GM21576 (cell line): ENCODE results near the gene ZCCHC14.
"Not testable (repeated sequence)": the region's sequence is repeated elsewhere in the genome, so short reads cannot be mapped to it uniquely, and the experiment has no call there.

Source experiments
- ATAC-seq: cut with Tn5 transposase; IDR thresholded peaks from one replicate; pipeline ENCODE4 v1.9.1; 2021; ENCODE audit warnings: mild to moderate bottlenecking, moderate library complexity; ENCODE audit not compliant: unreplicated experiment

ZCCHC14 gene

GRCh38 chr16:87389914-87390313 is 102.9 kb downstream of the ZCCHC14 start:
- ATAC-seq: not testable (repeated sequence)

GRCh38 chr16:87389245-87389644 is 103.6 kb downstream of the ZCCHC14 start:
- ATAC-seq: no peak

DNA sequence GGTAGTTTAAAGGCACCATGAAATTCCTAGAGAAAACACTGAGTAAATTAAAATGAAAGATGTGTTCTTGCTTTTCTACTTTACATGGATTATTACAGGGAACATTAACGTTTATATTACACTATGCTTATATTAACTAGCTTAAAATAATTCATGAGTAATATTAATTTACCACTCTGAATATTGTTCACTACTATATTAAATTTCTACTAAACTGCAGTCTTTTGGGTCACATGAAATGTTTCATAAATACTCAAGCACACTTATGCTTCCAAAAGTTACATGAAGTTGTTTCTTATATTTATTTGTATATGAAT is 104.0 kb downstream of the ZCCHC14 start:
- no peak for ATAC-seq

DNA sequence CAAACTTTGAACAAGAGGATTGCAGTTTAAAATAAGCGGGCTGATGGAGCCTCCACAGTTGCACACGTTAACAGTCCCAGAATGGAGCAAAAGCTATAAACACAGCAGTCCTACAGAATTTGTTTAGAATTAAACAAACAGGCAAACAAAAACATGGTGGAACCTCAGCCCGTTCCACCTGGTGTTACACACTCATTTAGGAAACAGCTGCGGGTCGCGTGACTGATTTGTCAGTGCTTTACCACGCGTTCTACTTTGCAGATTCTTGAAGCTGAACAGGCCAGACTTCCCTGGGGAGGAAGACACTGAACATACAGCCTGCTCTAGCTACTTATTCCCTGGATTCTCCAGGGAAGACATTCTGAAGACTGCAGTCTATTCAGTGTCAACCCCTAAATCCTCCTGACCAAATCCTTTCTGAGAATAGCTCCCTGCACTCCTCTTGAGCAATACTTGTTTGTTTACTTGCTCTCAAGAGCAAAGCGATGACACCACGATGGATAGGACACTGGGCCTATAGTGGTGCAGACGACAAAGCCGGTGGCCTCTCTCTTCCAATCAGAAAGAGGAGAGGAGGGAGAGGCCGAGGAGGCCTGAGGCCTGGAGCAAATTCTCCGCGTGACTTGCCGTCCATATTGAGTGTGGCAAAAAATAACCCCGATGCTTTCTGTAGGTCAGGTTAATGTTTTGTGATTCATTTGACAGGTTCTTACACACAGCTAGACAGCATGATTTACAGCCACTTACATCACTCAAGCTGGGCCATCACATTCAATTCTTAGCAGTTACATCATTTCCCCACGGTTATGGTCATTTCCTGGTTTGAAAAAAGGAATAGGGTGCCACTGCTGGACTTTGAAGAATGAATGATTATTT is 104.6 kb downstream of the ZCCHC14 start:
- peak; percentile 54 for ATAC-seq

- ATAC-seq: not testable (repeated sequence)
Observed at GRCh38 chr16:87384875-87385167, 108.0 kb downstream of the ZCCHC14 start.

DNA sequence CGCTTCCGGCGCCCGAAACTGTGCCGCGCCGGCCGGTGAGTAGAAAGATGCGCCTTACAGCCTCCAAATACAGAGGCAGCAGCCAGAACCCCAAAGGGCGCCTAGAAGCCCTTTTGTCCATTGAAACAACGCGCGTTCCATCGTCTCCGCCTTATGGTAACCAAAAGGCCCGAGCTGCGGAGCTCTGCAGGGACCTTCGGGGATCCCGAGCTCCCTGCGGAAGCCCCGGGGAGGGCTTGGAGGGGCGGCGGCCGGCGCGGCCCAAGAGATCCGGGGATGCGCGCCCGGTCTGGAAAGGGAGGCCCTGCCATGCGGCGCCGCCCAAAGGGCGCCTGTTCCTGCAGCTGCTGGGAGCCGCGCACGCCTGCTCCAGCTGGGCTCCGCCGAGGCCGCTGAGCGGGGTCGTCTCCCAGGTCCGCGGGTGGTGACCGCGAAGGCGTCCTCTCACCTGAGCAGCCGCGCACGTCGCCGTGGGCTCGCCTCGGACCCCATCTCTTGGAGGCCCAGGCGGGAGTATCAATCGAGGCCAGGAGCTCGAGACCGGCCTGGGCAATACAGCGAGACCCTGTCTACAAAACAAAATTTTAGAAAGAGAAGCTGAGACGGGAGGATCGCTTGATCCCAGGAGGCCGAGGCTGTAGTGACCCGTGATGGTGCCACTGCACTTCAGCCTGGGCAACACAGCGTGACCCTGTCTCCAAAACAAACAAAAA is 108.5 kb downstream of the ZCCHC14 start:
- ATAC-seq: no peak

- ATAC-seq: peak; percentile 37
Observed at GRCh38 chr16:87383505-87384161, 109.2 kb downstream of the ZCCHC14 start, which contains the start of gene FBXO31. FBXO31 (minus strand) TSS chr16:87383776; CDS start chr16:87383744, 32 bp downstream.

DNA sequence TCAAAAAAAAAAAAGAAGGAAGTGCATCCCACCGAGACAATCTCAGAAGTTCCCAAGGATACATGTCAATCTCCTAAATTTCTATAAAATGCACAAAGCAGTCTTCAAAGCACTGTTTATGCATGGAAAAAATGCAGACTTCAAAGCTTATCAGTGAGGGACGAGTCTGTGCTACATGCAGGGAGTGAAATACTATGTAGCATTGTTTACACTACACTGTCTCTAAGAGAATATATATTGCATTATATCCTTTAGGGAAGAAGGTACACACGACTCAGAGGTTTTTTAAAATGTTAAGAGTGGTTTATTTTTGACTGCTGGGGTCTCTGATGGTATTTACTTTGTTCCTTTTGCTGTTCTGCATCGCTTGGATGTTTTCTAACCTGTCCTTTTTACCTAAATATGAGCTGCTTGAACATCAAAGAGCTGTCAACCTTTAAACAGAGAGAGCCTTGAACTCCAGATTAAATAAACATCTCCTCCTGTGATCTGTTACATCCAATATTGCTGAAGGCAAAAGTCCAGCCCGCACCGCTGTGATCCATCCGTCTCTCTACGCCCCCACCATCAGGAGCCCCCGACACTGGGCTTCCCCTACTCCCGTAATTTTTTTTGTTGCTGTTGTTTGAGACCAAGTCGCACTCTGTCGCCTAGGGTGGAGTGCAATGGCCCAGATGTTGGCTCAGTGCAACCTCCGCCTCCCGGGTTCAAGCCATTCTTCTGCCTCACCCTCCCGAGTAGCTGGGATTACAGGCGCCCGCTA is 110.6 kb downstream of the ZCCHC14 start:
- ATAC-seq: no peak

DNA sequence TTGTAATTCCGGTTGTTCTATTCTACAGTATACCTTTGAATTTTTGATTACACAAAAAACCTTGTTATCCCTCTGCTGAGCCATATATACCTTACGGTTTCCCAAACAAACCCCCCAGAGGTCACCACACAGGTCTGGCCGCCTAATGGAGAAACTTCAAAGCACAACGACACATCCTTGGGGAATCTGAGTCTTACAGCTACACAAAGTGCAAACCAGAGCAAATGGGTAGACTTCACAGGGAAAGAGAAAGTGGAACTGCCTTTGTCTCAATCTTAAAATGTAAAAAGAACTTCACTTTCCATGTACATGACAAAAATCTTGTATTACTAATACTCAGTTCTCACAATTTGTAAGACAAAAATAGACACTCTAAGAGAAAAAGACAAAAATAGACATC is 111.9 kb downstream of the ZCCHC14 start:
- ATAC-seq: no peak

DNA sequence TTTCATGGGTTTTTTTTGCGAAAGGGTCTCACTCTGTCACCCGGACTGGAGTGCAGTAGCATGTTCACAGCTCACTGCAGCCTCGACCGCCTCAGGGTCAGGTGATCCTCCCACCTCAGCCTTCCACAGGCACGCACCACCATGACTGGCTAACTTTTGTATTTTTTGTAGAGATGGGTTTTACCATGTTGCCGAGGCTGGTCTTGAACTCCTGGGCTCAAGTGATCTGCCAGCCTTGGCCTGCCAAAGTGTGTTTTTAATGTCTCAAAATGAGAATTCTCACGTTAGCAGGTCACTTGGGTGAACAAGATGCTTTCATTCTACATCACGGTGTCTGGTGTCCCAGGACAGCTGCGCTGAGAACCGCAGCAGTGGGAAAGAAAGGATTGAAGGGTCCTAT is 112.4 kb downstream of the ZCCHC14 start:
- no peak for ATAC-seq

DNA sequence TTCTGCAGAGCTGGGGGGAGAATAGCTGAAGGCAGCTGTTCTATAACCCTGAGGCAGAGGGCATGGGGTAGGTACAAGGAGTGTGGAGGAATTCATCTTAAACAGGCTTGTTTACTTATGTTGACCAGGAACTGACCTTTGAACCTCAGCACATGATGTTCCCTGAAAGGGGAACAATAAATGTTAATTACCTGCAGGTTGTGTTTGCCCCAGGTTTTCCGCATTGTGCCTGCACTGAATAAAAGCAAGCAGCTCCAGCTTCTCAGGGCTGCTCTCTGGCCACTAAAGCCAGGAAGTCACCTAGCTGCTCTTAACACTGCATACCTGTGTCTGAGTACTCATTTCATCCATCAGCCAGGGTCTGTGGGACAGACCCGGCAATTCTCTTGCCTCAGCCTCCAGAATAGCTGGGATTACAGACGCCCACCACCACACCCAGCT is 113.5 kb downstream of the ZCCHC14 start:
- not testable (repeated sequence) for ATAC-seq

GRCh38 chr16:87376660-87377059 is 116.2 kb downstream of the ZCCHC14 start:
- ATAC-seq: no peak

DNA sequence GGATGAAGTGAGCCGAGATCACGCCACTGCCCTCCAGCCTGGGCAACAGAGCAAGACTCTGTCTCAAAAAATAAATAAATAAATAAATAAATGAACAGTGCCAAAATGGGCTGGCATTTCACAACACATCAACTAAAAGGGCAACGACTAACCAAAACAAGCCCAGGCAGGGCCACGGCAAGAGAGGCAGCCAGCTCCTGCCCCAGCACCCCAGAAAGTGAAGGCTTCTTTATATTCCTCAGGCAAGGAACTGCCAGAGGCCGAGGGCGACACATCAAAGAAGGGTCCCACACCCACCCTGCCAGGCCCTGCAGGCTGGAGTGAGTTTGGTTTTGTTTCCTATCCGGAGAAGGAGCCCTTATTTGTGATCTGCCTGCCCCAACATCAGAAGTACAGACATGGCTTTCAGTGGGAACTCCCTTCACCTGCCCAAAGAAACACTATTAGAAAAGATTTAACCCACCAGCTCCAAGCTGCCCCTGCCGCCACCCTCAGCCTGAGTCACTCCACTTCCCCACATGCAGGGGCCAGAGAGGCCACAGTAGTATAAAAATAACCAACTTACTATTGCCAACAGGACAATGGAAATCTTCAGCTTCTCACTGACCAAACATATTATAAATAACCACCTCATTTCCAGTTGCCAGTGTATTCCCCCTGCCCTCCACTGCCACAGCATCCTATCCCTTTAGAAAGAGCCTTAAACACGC is 117.2 kb downstream of the ZCCHC14 start:
- ATAC-seq: no peak

GRCh38 chr16:87374313-87374712 is 118.5 kb downstream of the ZCCHC14 start:
- ATAC-seq: no peak

DNA sequence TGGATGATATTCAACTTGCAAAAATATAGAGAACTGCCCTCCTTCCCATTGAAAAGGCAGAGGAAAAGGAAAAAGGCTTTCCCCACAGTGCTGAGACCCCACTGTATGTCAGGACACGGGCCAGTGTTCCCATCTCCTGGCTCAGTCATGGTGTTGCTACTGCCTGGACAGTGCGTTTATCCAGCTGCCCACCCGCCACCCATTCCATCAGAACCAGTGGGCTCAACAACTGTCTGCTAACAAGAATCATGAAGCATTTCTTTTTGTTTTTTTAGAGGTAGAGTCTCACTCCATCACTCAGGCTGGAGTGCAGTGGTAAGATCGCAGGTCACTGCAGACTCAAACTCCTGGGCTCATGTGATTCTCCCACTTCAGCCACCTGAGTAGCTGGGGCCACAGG is 120.5 kb downstream of the ZCCHC14 start:
- no peak for ATAC-seq

- ATAC-seq: no peak
Observed at GRCh38 chr16:87371261-87371866, 121.5 kb downstream of the ZCCHC14 start.

DNA sequence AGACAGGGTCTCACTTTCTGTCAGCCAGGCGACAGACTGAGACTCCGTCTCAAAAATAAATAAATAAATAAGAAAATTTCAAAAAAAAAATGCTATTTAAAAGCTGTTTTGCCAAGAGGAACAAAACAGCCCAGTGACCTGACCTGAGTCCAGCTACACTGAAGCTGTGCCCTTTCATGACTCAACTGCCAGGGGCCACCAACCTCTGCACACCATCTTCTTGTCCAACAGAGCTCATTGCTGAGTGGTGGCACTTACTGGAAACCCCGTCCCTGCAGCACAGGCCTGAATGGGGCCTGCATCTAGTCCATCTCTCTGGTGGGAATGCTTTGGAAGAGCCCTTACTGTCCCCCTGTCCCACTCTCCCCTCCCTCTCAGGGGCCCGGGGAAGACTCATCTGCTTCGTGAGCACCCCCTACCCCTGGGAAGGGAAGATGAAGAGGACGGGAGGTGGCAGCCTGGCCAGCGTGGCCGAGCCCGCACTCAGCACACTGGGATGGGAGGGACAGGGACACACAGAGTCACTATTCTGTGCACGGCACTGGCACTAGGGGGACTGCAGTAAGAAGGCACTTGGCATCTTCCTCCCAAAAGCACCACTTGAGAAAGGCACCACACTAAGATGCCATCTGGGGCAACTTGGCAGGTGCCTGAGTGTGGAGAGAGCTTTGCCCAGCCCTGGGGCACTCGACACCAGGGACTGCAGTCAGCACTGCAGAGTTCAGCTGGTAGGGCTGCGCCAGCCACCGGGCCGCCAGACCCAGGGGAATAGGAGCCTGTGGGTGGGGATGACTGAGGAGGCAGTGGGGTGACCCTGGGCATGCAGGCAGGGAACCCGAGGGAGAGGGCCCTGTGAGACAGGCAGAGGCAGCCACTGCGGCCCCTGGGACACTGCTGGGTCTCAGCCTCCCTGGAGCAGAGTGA is 122.8 kb downstream of the ZCCHC14 start:
- ATAC-seq: no peak

GRCh38 chr16:87369117-87369765 is 123.6 kb downstream of the ZCCHC14 start:
- ATAC-seq: no peak
